GM19468 (cell line): Measurements from ENCODE around the gene OSM.

Source experiments
- ATAC-seq: cut with Tn5 transposase; IDR thresholded peaks from one replicate; pipeline ENCODE4 v1.9.1; 2021; ENCODE audit warnings: mild to moderate bottlenecking, moderate library complexity, moderate number of reproducible peaks; ENCODE audit not compliant: unreplicated experiment; ENCODE audit errors: extremely low read depth

The OSM gene

GRCh38 chr22:30299322-30299721 lies 32.7 kb upstream of the OSM start:
- no peak for ATAC-seq

DNA sequence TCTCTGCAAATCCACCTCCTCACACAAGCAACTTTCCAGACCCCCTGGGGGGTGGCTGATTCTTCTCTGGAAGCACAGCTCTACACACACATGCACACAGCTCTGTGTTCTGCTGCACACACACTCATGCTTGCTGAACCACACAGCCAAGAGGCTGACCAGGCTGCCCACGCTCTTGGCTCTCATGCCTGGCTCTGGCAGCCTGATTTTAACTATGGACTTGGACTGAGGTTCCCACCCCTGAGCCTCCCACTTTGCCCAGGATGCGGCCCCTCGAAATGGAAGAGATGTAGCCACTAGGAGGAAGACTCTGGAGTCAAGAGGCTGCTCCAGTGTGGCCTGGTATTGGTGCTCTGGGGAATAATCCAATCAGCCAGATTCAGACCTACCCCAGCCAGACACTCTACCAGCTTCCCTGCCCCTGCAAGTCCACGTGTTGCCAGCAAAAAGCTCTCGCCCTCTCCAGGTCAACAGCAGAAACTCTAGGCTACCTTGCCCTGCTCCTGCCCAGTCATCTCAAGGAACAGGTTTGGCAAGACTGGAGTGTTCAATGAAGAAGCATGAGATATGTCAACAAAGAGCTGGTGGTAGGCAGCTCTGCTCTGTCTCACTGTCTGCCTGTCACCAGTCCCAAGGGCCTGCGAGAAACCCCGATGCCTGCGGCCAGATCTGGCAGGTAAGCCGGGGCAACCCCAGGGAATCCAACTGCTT lies 31.5 kb upstream of the OSM start:
- no peak for ATAC-seq

- ATAC-seq: no peak
Measured at GRCh38 chr22:30297276-30297990, 30.8 kb upstream of the OSM start.

DNA sequence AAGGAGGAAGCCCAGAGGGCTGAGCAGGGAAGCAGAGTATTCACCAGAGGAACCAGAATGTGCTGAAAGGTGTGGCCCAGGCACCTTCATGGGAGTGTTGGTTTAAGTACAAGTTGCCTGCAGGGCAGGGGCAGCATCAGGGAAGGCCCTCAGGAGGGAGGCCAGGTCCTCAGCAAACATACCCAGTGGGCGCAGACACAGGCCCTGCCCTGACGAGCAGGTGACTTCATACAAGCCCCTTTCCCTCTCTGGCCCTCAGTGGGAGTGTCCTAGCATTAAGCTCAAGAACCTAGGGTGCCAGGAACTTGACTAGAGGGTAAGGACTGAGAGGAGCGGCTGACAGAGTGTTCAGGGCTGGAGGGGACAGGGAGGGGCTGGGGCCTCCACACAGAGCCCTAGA lies 30.2 kb upstream of the OSM start:
- no peak for ATAC-seq

- ATAC-seq: no peak
Measured at GRCh38 chr22:30296324-30296723, 29.7 kb upstream of the OSM start.

GRCh38 chr22:30295576-30295975 lies 28.9 kb upstream of the OSM start:
- ATAC-seq: no peak

GRCh38 chr22:30294830-30295229 lies 28.2 kb upstream of the OSM start:
- ATAC-seq: no peak

DNA sequence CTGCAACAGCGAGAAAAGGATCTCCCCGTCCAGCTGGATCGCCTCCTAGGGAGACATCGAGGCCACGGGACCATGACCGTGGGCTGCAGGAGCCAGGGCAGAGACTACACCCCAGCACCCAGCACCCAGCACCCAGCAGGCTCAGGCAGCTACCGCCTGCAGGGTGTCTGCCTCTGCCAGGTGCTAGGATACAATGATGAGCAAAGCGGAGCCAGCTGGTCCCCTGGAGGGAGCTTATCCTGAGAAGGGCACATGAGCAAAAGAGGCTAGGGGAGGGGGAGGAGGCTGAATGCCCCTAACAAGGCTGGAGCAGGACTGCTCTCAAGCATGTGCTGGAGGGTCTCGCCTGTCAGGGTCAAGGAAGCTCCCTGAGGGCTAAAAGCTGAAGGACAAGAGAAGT lies 27.4 kb upstream of the OSM start:
- no peak for ATAC-seq

GRCh38 chr22:30293026-30293425 lies 26.4 kb upstream of the OSM start:
- no peak for ATAC-seq

GRCh38 chr22:30292069-30292970 lies 25.7 kb upstream of the OSM start:
- ATAC-seq: no peak

- no peak for ATAC-seq
Measured at GRCh38 chr22:30291058-30291892, 24.6 kb upstream of the OSM start.

DNA sequence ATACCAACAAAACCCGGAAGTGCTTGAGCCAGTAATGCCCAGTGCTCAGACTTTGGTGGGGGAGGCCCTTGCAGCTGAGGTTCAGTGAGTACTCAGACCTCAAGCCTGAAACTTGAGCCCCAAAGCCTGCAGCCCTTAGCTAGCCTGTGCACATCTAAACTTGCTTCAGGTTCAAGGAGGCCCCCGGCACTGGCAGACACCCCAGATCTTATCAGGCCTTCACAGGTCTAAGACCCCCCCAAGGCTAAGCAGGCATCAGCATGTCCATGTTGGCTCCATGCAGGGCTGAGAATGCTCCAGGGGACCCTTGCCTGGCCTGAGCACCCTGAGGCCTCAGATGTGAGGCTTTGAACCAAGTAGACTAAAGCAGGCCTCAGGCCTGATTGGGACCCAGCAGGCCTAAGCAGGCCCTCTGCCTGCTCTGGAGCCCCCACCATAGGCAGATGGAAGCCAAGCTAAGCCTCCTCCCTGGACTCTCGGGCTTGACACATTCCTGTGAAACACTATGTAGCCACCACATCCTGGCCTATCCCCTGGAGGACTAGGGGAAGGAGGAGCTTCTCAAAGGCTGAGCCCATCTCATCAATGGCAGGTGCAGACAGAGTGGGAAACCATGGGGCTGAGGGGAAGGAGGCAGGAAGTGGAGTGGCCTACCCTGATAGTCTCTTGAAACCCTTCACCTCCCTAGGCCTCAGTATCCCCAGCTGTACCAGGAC lies 23.8 kb upstream of the OSM start:
- ATAC-seq: no peak

GRCh38 chr22:30289980-30290313 lies 23.3 kb upstream of the OSM start:
- ATAC-seq: no peak

GRCh38 chr22:30289141-30289979 lies 22.7 kb upstream of the OSM start, which contains the start of gene CASTOR1:
TSS of gene CASTOR1 (minus strand) at chr22:30289505. CDS start at chr22:30289497, 8 bp downstream.
- ATAC-seq: peak; percentile 27

DNA sequence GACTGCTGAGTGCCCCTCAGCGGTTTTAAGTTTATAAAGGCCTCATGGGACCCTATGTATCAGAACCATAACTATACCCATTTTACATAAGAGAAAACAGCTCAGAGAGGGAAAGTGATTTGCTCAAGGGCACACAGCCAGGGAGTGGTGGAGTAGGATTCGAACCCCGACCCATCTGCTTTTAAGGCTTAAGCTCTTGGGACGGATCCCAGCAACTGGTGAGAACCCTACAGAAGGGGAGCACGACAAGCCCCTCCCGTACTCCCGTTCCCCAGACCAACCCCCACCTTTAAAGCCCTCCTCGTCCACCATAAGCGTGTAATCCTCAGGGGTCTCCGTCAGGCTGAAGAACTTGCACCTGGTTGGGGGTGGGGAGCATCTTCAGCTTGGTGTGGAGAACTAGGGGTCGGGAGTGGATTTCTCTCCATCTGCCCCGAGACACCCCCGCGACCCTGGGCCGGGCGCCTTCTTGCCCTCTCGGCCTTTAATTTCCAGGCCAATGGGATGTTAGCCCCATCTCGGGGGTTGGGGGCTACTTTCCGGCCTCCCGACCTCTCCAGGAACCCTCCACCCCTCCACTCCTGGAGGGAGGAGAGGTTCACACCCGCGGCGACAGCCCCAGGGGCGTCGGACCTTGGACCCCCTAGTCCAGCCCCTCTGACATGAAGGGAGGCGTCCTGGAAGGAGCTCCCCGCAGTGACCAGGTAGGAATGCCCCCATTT lies 21.9 kb upstream of the OSM start:
- no peak for ATAC-seq

- ATAC-seq: no peak
Measured at GRCh38 chr22:30287648-30288418, 21.2 kb upstream of the OSM start.
